GM12892 (cell line): ENCODE measurements around the gene RLN3.

Source experiments
- DNase-seq: peaks from one replicate; pipeline ENCODE4 v3.0.0; 2011; ENCODE audit not compliant: insufficient read length
- FAIRE-seq: peaks from 2 replicates; lab custom pipeline; 2011; peaks lifted over from hg19 to GRCh38; lab: Jason Lieb, UNC
- POLR2A ChIP-seq: IDR thresholded peaks from 2 replicates; pipeline ENCODE4 v1.6.1; 2011; ENCODE audit warnings: low read depth, low read length, control low read depth
- POLR2AphosphoS5 ChIP-seq: IDR thresholded peaks from 2 replicates; pipeline ENCODE4 v1.6.1; 2011; ENCODE audit warnings: low read depth, low read length, control low read depth
- TAF1 ChIP-seq: IDR thresholded peaks from 2 replicates; pipeline ENCODE4 v1.6.1; 2011; ENCODE audit warnings: low read depth, mild to moderate bottlenecking, control low read depth, low read length, borderline replicate concordance

The RLN3 gene

GRCh38 chr19:14063105-14063504 lies 35.2 kb downstream of the RLN3 start:
- TF ChIP-seq POLR2A: no peak
- TF ChIP-seq TAF1: no peak
- TF ChIP-seq POLR2AphosphoS5: no peak
- FAIRE-seq (no peak), DNase-seq (no peak)

- FAIRE-seq: no peak
- DNase-seq: no peak
- TF ChIP-seq POLR2A: no peak
- no peak for TF ChIP-seq POLR2AphosphoS5
- no peak for TF ChIP-seq TAF1
These were observed 38.2 kb downstream of the RLN3 start for GRCh38 chr19:14066134-14066533.

- no peak for FAIRE-seq
- no peak for DNase-seq
- TF ChIP-seq POLR2AphosphoS5 (no peak), POLR2A (no peak), TAF1 (no peak)
These were observed 42.5 kb downstream of the RLN3 start for GRCh38 chr19:14070268-14071050.

- no peak for TF ChIP-seq POLR2A
- no peak for TF ChIP-seq TAF1
- TF ChIP-seq POLR2AphosphoS5: no peak
- no peak for DNase-seq
- no peak for FAIRE-seq
These were observed 44.8 kb downstream of the RLN3 start, which contains the start of gene MISP3 for GRCh38 chr19:14072535-14073260. Gene MISP3, plus strand, starts transcription at chr19:14072786. Its CDS starts 524 bp downstream, at chr19:14073310.

GRCh38 chr19:14073261-14073924 lies 45.4 kb downstream of the RLN3 start:
- DNase-seq (peak; percentile 71), FAIRE-seq (peak; percentile 87)
- TF ChIP-seq POLR2AphosphoS5 (no peak), POLR2A (no peak), TAF1 (no peak)

- no peak for FAIRE-seq
- TF ChIP-seq POLR2AphosphoS5 (no peak), TAF1 (no peak), POLR2A (no peak)
- no peak for DNase-seq
These were observed 46.2 kb downstream of the RLN3 start for GRCh38 chr19:14073925-14074838.

- no peak for TF ChIP-seq POLR2AphosphoS5
- no peak for TF ChIP-seq POLR2A
- TF ChIP-seq TAF1: no peak
- no peak for DNase-seq
- FAIRE-seq: no peak
These were observed 50.5 kb downstream of the RLN3 start for GRCh38 chr19:14078411-14078810.
